HepG2 (cell line): ENCODE results near the gene NUBP2. TPM values are rescaled to one million over a fixed set of nuclear protein-coding genes. Genes with fewer than 3 reads are reported as not detected.

Source experiments
- BCL3 ChIP-seq: sonication (generic); formaldehyde crosslinking; IDR thresholded peaks from 2 replicates; pipeline ENCODE4 v1.5.1; 2020; ENCODE audit warnings: mild to moderate bottlenecking, missing genetic modification reagents, moderate library complexity
- CCAR2 ChIP-seq: fragments of 200-400 bp; formaldehyde crosslinking; optimal IDR thresholded peaks from 2 replicates; pipeline ENCODE3; 2018; ENCODE audit warnings: low read depth, mild to moderate bottlenecking, low read length, moderate library complexity
- CREM ChIP-seq, 2 experiments: sonication (generic) in 1 of 2; formaldehyde crosslinking in 1 of 2; IDR thresholded peaks; 2 replicates each; pipeline versions ENCODE4 v1.4.0 to v1.6.1; 2016 to 2020; ENCODE audit warnings: antibody characterized with exemption in 1 of 2, mild to moderate bottlenecking in 1 of 2, missing genetic modification reagents in 1 of 2
- HNF4A ChIP-seq: sonication (generic); formaldehyde crosslinking; IDR thresholded peaks from 2 replicates; pipeline ENCODE4 v1.4.0; 2020; ENCODE audit warnings: missing genetic modification reagents
- HOMEZ ChIP-seq: IDR thresholded peaks from 2 replicates; pipeline ENCODE4 v1.6.1; 2016; ENCODE audit warnings: low read depth
- MED13 ChIP-seq: sonication (generic); formaldehyde crosslinking; IDR thresholded peaks from 2 replicates; pipeline ENCODE4 v1.5.0; 2020; ENCODE audit warnings: missing genetic modification reagents
- MIER2 ChIP-seq: IDR thresholded peaks from 2 replicates; pipeline ENCODE4 v1.6.1; 2016; ENCODE audit warnings: missing biosample characterization, missing genetic modification reagents
- PPARG ChIP-seq: conservative IDR thresholded peaks from 2 replicates; pipeline ENCODE4 v1.6.1; 2016; ENCODE audit warnings: missing biosample characterization, missing genetic modification reagents
- TEF ChIP-seq: sonication (generic); formaldehyde crosslinking; IDR thresholded peaks from 2 replicates; pipeline ENCODE4 v1.5.0; 2020; ENCODE audit warnings: missing genetic modification reagents
- ZBTB2 ChIP-seq: sonication (generic); formaldehyde crosslinking; IDR thresholded peaks from 2 replicates; pipeline ENCODE4 v1.8.0; 2022; ENCODE audit warnings: low read depth, missing genetic modification reagents
- ZNF318 ChIP-seq: sonication (generic); formaldehyde crosslinking; IDR thresholded peaks from 2 replicates; pipeline ENCODE4 v1.4.0; 2020; ENCODE audit warnings: mild to moderate bottlenecking, missing genetic modification reagents
- ZNF784 ChIP-seq: sonication (generic); formaldehyde crosslinking; IDR thresholded peaks from 2 replicates; pipeline ENCODE4 v1.5.1; 2020; ENCODE audit warnings: missing genetic modification reagents, mild to moderate bottlenecking, borderline replicate concordance
- polyA plus RNA-seq, 8 experiments: library from polyadenylated mRNA; depleted of rRNA in 3 of 8; stranded (reverse) in 7 of 8; unstranded in 1 of 8; fragments of >200 nt; fragmentation: Illumina TruSeq in 4 of 8; extraction: Trizol in 4 of 8; gene quantifications; 2 replicates each; pipeline versions ENCODE4 v1.2.1 to v1.2.3, GENCODE V29; 2011 to 2016; ENCODE audit warnings: low read depth in 4 of 8, missing spikeins in 1 of 8, mixed read lengths in 1 of 8; ENCODE audit not compliant: insufficient read depth in 1 of 8
- total RNA-seq, 5 experiments: library from RNA; depleted of rRNA; stranded (reverse); fragments of >200 nt; fragmentation: Illumina TruSeq; extraction: Trizol; gene quantifications; 2 replicates each; pipeline ENCODE4 v1.2.3, GENCODE V29; 2016; ENCODE audit warnings: low read depth in 1 of 5

Gene NUBP2
- total and polyA plus RNA-seq, 2 of the 13 experiments (the other 11 are each of a cell fraction or from before 2014, with no cell fraction given), result 25.7 to 61.5 TPM

- TF ChIP-seq BCL3, result no peak
- peak; percentile 57; the same call in 1 of the 2 replicates for TF ChIP-seq CREM (IDR thresholded peaks at IDR 0.05)
- TF ChIP-seq CREM (CRISPR knock-in tag; IDR thresholded peaks at IDR 0.05), result no peak
- TF ChIP-seq CCAR2, result no peak
- peak; percentile 71 for TF ChIP-seq HNF4A (CRISPR knock-in tag)
- 0 out of 2 replicates have a peak, but pooled peaks have one; percentile 28 for TF ChIP-seq HOMEZ
- peak; percentile 72 for TF ChIP-seq MED13 (CRISPR knock-in tag)
- TF ChIP-seq ZBTB2 (CRISPR knock-in tag), result no peak
- peak; percentile 14; the same call in 1 of the 2 replicates for TF ChIP-seq MIER2 (CRISPR knock-in tag)
- no peak for TF ChIP-seq ZNF784 (CRISPR knock-in tag)
- no peak for TF ChIP-seq PPARG (CRISPR knock-in tag)
- no peak for TF ChIP-seq TEF (CRISPR knock-in tag)
- no peak for TF ChIP-seq ZNF318 (CRISPR knock-in tag)
Measured at GRCh38 chr16:1832838-1833454, 50.2 kb downstream of the NUBP2 start (continued).
